RWPE2 (cell line): ENCODE measurements around the gene MTMR11.

Experiments used
- ATAC-seq: fragments of 200-7000 bp; cut with Tn5 transposase; 3 replicates; pipeline ENCODE4 v1.9.1; 2021; ENCODE audit warnings: low read depth
- DNase-seq: peaks from one replicate; pipeline ENCODE4 v3.0.0-alpha.2; 2020; ENCODE audit warnings: low spot score
- H3K27ac ChIP-seq: fragments of 450-650 bp; 2 replicates; pipeline ENCODE4 v1.5.1; 2017; ENCODE audit warnings: mild to moderate bottlenecking; ENCODE audit not compliant: poor library complexity, severe bottlenecking
- H3K27me3 ChIP-seq: fragments of 250-450 bp; sonication (Bioruptor Pico); 2 replicates; pipeline ENCODE4 v1.5.1; 2021; ENCODE audit warnings: mild to moderate bottlenecking, moderate library complexity; ENCODE audit not compliant: insufficient read depth, poor library complexity, severe bottlenecking
- H3K36me3 ChIP-seq: fragments of 250-450 bp; sonication (Bioruptor Pico); 2 replicates; pipeline ENCODE4 v1.5.1; 2020; ENCODE audit warnings: low read depth, mild to moderate bottlenecking, moderate library complexity
- H3K4me1 ChIP-seq: fragments of 250-450 bp; sonication (Bioruptor Pico); 2 replicates; pipeline ENCODE4 v1.5.1; 2021; ENCODE audit warnings: mild to moderate bottlenecking, moderate library complexity; ENCODE audit not compliant: insufficient read depth, poor library complexity, severe bottlenecking
- H3K4me3 ChIP-seq: fragments of 250-450 bp; sonication (Bioruptor Pico); 2 replicates; pipeline ENCODE4 v1.5.1; 2021; ENCODE audit warnings: mild to moderate bottlenecking, moderate library complexity; ENCODE audit not compliant: severe bottlenecking
- H3K9me3 ChIP-seq: fragments of 250-450 bp; sonication (Bioruptor Pico); 2 replicates; pipeline ENCODE4 v1.5.1; 2021; ENCODE audit warnings: mild to moderate bottlenecking, moderate library complexity; ENCODE audit not compliant: severe bottlenecking
- TF ChIP-seq, protein P1 (sequence below): fragments of 450-650 bp; IDR thresholded peaks from one replicate; pipeline ENCODE4 v1.5.1; 2017; ENCODE audit warnings: mild to moderate bottlenecking, moderate library complexity; ENCODE audit not compliant: poor library complexity, severe bottlenecking

The MTMR11 gene

DNA sequence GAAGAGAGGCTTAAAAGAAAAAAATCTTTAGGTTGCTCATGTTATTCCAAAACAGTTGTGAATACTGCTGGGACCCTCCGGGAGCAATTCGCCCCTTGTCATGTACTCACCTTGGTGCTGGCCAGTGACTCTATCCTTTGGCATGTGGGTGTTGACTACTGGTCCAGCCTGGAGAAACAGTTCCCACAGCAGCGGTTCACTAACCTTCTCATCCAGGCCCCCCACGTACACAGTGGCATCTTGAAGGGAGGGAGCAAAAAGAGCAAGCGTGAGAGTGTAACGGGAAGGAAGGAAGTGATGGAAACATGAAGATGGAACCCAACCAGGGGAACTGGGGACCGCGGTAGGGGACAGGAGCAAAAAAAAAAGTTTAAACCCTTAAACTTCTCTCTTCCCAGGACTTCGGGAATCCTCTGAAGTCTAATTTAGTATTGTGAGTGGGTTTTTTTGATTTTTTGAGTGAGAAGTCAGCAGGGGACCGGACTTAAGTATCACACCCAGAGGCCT lies 9.6 kb downstream of the MTMR11 start:
- no peaks in the 10 kb centered on the region for H3K27me3 ChIP-seq
- H3K9me3 ChIP-seq = no peaks in the 10 kb centered on the region
- peaks cover 21% of the 10 kb centered on the region for H3K4me1 ChIP-seq
- DNase-seq (no peak), ATAC-seq (peak; percentile 34; the same call in 1 of the 3 replicates)
- H3K27ac ChIP-seq = peak overlapping the region; percentile 63
- TF ChIP-seq, protein P1, sequence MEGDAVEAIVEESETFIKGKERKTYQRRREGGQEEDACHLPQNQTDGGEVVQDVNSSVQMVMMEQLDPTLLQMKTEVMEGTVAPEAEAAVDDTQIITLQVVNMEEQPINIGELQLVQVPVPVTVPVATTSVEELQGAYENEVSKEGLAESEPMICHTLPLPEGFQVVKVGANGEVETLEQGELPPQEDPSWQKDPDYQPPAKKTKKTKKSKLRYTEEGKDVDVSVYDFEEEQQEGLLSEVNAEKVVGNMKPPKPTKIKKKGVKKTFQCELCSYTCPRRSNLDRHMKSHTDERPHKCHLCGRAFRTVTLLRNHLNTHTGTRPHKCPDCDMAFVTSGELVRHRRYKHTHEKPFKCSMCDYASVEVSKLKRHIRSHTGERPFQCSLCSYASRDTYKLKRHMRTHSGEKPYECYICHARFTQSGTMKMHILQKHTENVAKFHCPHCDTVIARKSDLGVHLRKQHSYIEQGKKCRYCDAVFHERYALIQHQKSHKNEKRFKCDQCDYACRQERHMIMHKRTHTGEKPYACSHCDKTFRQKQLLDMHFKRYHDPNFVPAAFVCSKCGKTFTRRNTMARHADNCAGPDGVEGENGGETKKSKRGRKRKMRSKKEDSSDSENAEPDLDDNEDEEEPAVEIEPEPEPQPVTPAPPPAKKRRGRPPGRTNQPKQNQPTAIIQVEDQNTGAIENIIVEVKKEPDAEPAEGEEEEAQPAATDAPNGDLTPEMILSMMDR = no peak
- peak overlapping the region; percentile 55 for H3K4me3 ChIP-seq
- H3K36me3 ChIP-seq = peaks cover 64% of the 10 kb centered on the region

- no peaks in the 10 kb centered on the region for H3K27me3 ChIP-seq
- peaks cover 16% of the 10 kb centered on the region for H3K4me1 ChIP-seq
- no peak overlapping the region for H3K4me3 ChIP-seq
- H3K36me3 ChIP-seq = peaks cover 64% of the 10 kb centered on the region
- H3K27ac ChIP-seq = no peak overlapping the region
- DNase-seq (no peak), ATAC-seq (no peak)
- H3K9me3 ChIP-seq = no peaks in the 10 kb centered on the region
- TF ChIP-seq, protein P1 = no peak
These were observed 10.4 kb downstream of the MTMR11 start for GRCh38 chr1:149926296-149926695.

DNA sequence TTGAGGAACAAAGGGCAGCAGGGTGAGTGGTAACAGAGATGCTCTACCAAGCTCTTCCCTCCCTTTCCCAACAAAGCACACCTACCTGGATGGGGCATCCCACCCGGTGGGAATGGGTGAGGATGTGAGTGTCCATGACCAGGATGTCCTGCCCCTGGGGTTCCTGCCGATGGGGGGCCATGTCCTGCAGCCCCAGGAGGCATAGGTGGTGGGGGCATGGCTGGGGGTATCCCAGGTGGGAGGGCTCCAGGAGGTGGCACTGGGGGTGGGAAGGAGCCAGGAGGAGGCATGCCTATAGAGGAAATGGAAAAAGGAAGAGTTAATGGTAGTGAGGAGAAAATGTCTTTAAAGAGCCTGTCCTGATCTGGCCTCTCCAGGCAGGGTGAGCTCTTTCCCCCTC lies 10.9 kb downstream of the MTMR11 start:
- no peaks in the 10 kb centered on the region for H3K27me3 ChIP-seq
- TF ChIP-seq, protein P1 = no peak
- H3K4me1 ChIP-seq = peaks cover 13% of the 10 kb centered on the region
- H3K4me3 ChIP-seq = no peak overlapping the region
- DNase-seq (no peak), ATAC-seq (no peak)
- H3K36me3 ChIP-seq = peaks cover 62% of the 10 kb centered on the region
- H3K27ac ChIP-seq = no peak overlapping the region
- no peaks in the 10 kb centered on the region for H3K9me3 ChIP-seq

GRCh38 chr1:149925345-149925744 lies 11.3 kb downstream of the MTMR11 start:
- Histone ChIP-seq H3K36me3 (peaks cover 59% of the 10 kb centered on the region), H3K27me3 (no peaks in the 10 kb centered on the region), H3K4me3 (no peak overlapping the region), H3K4me1 (peaks cover 13% of the 10 kb centered on the region), H3K9me3 (no peaks in the 10 kb centered on the region), H3K27ac (no peak overlapping the region)
- no peak for ATAC-seq
- TF ChIP-seq, protein P1 = no peak
- DNase-seq = no peak

DNA sequence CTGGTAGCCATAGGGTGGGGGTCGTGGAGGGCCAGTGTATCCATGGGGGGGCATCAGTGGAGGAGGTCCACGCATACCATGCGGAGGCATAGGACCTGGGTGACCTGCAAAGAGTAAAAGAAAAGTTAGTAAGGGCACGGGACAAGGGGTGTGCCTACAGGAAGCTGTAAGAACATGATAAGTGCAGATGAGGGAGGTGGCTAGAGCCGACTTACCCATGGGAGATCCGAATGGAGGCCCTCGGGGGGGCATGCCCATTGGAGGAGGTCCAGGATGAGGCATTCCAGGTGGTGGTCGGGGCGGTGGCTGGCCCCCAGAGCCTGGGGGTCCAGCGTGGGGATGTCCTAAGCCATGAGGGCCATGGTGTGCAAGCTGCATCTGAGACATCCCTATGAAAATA lies 13.1 kb downstream of the MTMR11 start:
- H3K4me3 ChIP-seq = no peak overlapping the region
- ATAC-seq = no peak
- no peaks in the 10 kb centered on the region for H3K9me3 ChIP-seq
- peaks cover 13% of the 10 kb centered on the region for H3K4me1 ChIP-seq
- peaks cover 52% of the 10 kb centered on the region for H3K36me3 ChIP-seq
- TF ChIP-seq, protein P1 = no peak
- no peaks in the 10 kb centered on the region for H3K27me3 ChIP-seq
- no peak for DNase-seq
- no peak overlapping the region for H3K27ac ChIP-seq
